Measurements from ENCODE around the gene PNPLA7. TPM values are rescaled to one million over a fixed set of nuclear protein-coding genes. Genes with fewer than 3 reads are reported as not detected.
"Not testable (repeated sequence)": the region's sequence is repeated elsewhere in the genome, so short reads cannot be mapped to it uniquely, and the experiment has no call there.

Gene PNPLA7
- total RNA-seq, 1 donor from 2014 or later, result 3.6 TPM

GRCh38 chr9:137564134-137564533 lies 13.9 kb upstream of the PNPLA7 start:
- DNase-seq (ENCODE audit: low spot score), result no peak
- no peak overlapping the region for H3K4me3 Mint-ChIP-seq (ENCODE audit: unreplicated experiment)
- no peak for TF ChIP-seq CTCF (IDR thresholded peaks at IDR 0.05)
- H3K9me3 Mint-ChIP-seq (ENCODE audit: low read depth), result no peaks in the 10 kb centered on the region
- peaks cover 26% of the 10 kb centered on the region for H3K36me3 Mint-ChIP-seq (ENCODE audit: low read depth)
- H3K4me1 Mint-ChIP-seq (ENCODE audit: low read depth), result no peaks in the 10 kb centered on the region
- no peak overlapping the region for H3K27ac Mint-ChIP-seq (ENCODE audit: unreplicated experiment)
- no peaks in the 10 kb centered on the region for H3K27me3 Mint-ChIP-seq (ENCODE audit: low read depth)

GRCh38 chr9:137558127-137558526 lies 7.9 kb upstream of the PNPLA7 start:
- H3K9me3 Mint-ChIP-seq (ENCODE audit: low read depth), result no peaks in the 10 kb centered on the region
- no peaks in the 10 kb centered on the region for H3K27me3 Mint-ChIP-seq (ENCODE audit: low read depth)
- no peak for DNase-seq (ENCODE audit: low spot score)
- no peak overlapping the region for H3K4me3 Mint-ChIP-seq (ENCODE audit: unreplicated experiment)
- no peak for TF ChIP-seq CTCF (IDR thresholded peaks at IDR 0.05)
- peak overlapping the region; percentile 45 for H3K27ac Mint-ChIP-seq (ENCODE audit: unreplicated experiment)
- H3K36me3 Mint-ChIP-seq (ENCODE audit: low read depth), result peaks cover 28% of the 10 kb centered on the region
- H3K4me1 Mint-ChIP-seq (ENCODE audit: low read depth), result peaks cover 3% of the 10 kb centered on the region

DNA sequence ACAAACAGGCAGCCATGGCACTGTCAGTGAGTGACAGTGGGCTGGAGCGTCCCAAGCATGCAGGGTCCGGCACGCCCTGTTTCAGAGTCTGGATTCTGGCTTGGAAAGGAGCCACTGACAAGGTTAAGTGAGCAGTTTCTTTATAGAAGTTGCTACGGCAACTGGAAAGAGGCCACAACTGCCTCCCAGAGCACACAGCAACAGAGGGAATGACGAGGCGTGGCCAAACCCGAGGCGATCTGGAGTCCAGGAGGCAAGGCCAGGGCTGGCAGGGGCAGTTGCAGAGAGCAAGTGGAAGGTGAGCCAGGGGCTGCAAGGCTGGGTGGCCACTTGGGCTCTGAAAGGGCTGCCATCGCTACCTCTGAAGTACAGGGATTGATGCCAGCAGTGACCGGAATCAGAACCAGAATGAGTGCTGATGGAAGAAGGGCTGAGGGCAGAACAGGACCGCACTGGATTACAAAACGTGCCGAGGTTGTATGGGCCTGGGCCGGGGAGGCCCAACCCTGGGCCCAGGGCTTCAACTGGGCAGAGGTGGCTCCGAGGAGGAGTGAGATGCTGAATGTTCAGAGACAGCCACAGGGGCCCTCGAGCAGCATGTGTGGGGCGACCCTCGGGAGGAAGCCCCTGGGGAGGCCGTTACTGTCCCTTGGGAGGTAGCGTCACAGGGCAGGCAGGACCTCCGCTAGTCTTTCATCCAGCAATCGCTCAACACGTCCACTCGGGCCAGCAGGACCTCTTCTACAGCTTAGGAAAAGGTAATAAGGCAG lies 6.1 kb upstream of the PNPLA7 start:
- peaks cover 22% of the 10 kb centered on the region for H3K36me3 Mint-ChIP-seq (ENCODE audit: low read depth)
- H3K4me3 Mint-ChIP-seq (ENCODE audit: unreplicated experiment), result no peak overlapping the region
- DNase-seq (ENCODE audit: low spot score), result no peak
- peaks cover 10% of the 10 kb centered on the region for H3K4me1 Mint-ChIP-seq (ENCODE audit: low read depth)
- H3K9me3 Mint-ChIP-seq (ENCODE audit: low read depth), result no peaks in the 10 kb centered on the region
- no peaks in the 10 kb centered on the region for H3K27me3 Mint-ChIP-seq (ENCODE audit: low read depth)
- H3K27ac Mint-ChIP-seq (ENCODE audit: unreplicated experiment), result peak overlapping the region; percentile 61
- no peak for TF ChIP-seq CTCF (IDR thresholded peaks at IDR 0.05)

DNA sequence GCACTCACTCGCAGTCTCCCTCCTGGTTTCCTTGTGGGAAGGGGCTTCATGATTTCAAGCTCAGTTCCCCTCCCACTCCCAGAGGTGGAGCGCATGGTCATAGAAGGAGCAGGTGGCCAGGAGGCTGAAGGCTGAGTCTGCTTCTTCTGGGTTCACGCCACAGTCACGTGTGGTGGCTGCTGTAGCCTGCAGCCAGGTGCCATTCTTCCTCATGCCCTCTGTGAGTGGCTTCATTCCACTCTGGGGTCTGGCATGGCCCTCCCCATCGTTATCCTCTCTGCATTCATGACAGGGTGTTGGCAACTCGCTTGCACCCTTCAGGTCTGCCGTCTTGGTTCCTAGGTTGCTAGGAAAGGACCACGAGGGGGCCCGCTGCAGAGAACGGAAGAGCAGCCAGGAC lies 5.0 kb upstream of the PNPLA7 start:
- DNase-seq (ENCODE audit: low spot score), result no peak
- peaks cover 20% of the 10 kb centered on the region for H3K36me3 Mint-ChIP-seq (ENCODE audit: low read depth)
- H3K27ac Mint-ChIP-seq (ENCODE audit: unreplicated experiment), result no peak overlapping the region
- no peaks in the 10 kb centered on the region for H3K27me3 Mint-ChIP-seq (ENCODE audit: low read depth)
- peaks cover 12% of the 10 kb centered on the region for H3K4me1 Mint-ChIP-seq (ENCODE audit: low read depth)
- no peaks in the 10 kb centered on the region for H3K9me3 Mint-ChIP-seq (ENCODE audit: low read depth)
- TF ChIP-seq CTCF (IDR thresholded peaks at IDR 0.05), result no peak
- H3K4me3 Mint-ChIP-seq (ENCODE audit: unreplicated experiment), result no peak overlapping the region

DNA sequence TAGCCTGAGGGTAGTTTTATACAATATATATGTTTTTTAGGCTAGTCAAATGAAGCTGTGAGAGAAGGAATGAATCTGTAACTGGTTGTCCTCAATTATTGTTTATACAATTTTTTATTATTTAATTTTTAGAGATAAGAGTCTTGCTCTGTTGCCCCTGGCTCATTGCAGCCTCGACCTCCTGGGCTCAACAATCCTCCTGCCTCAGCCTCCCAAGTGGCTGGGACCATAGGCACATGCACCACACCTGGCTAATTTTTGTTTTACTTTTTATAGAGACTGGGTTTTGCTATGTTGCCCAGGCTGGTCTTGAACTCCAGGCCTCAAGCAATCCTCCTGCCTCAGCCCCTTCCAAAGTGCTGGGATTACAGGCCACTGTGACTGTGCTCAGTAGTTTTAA lies 4.1 kb upstream of the PNPLA7 start:
- no peak for DNase-seq (ENCODE audit: low spot score)
- no peaks in the 10 kb centered on the region for H3K27me3 Mint-ChIP-seq (ENCODE audit: low read depth)
- peaks cover 15% of the 10 kb centered on the region for H3K36me3 Mint-ChIP-seq (ENCODE audit: low read depth)
- peak overlapping the region; percentile 17 for H3K27ac Mint-ChIP-seq (ENCODE audit: unreplicated experiment)
- H3K9me3 Mint-ChIP-seq (ENCODE audit: low read depth), result no peaks in the 10 kb centered on the region
- TF ChIP-seq CTCF (IDR thresholded peaks at IDR 0.05), result no peak
- peaks cover 18% of the 10 kb centered on the region for H3K4me1 Mint-ChIP-seq (ENCODE audit: low read depth)
- no peak overlapping the region for H3K4me3 Mint-ChIP-seq (ENCODE audit: unreplicated experiment)

DNA sequence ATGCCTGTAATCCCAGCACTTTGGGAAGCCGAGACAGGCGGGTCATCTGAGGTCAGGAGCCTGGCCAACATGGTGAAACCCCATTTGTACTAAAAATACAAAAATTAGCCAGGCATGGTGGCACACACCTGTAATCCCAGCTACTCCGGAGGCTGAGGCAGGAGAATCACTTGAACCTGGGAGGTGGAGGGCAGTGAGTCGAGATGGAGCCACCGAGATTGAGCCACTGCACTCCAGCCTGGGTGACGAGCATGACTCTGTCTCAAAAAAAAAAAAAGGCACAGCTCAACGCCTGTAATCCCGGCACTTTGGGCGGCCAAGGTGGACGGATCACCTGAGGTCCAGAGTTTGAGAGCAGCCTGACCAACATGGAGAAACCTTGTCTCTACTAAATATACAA lies 3.5 kb upstream of the PNPLA7 start:
- not testable (repeated sequence) for DNase-seq (ENCODE audit: low spot score); H3K9me3 Mint-ChIP-seq (ENCODE audit: low read depth); H3K27me3 Mint-ChIP-seq (ENCODE audit: low read depth); H3K4me3 Mint-ChIP-seq (ENCODE audit: unreplicated experiment); H3K27ac Mint-ChIP-seq (ENCODE audit: unreplicated experiment)
- H3K4me1 Mint-ChIP-seq (ENCODE audit: low read depth), result peaks cover 18% of the 10 kb centered on the region
- H3K36me3 Mint-ChIP-seq (ENCODE audit: low read depth), result peaks cover 15% of the 10 kb centered on the region
